H9 (cell line): ENCODE results near the gene GTF2E1. TPM values are rescaled to one million over a fixed set of nuclear protein-coding genes. Genes with fewer than 3 reads are reported as not detected.

Experiments
- DNase-seq: peaks from one replicate; pipeline ENCODE4 v3.0.0-alpha.2; 2017
- H2AFZ ChIP-seq: one replicate; pipeline ENCODE4 v1.6.1; 2013; ENCODE audit warnings: mild to moderate bottlenecking, low read length, control low read depth, moderate library complexity
- H2AK5ac ChIP-seq: 2 replicates; pipeline ENCODE4 v1.6.1; 2013; ENCODE audit warnings: low read length, control low read depth, mixed read lengths; ENCODE audit not compliant: insufficient read length
- H2BK120ac ChIP-seq: one replicate; pipeline ENCODE4 v1.6.1; 2013; ENCODE audit warnings: low read depth, mild to moderate bottlenecking, low read length, control low read depth, inconsistent platforms; ENCODE audit not compliant: poor library complexity, severe bottlenecking
- H2BK12ac ChIP-seq: 2 replicates; pipeline ENCODE4 v1.6.1; 2013; ENCODE audit warnings: low read length, control low read depth, mixed read lengths, low read depth; ENCODE audit not compliant: insufficient read length
- H2BK15ac ChIP-seq: 2 replicates; pipeline ENCODE4 v1.6.1; 2013; ENCODE audit warnings: low read depth, low read length, control low read depth
- H2BK20ac ChIP-seq: one replicate; pipeline ENCODE4 v1.6.1; 2013; ENCODE audit warnings: low read depth, mild to moderate bottlenecking, low read length, control low read depth, inconsistent platforms; ENCODE audit not compliant: poor library complexity, severe bottlenecking
- H2BK5ac ChIP-seq: 2 replicates; pipeline ENCODE4 v1.6.1; 2013; ENCODE audit warnings: low read length, control low read depth, mixed read lengths; ENCODE audit not compliant: insufficient read length
- H3K14ac ChIP-seq: 2 replicates; pipeline ENCODE4 v1.6.1; 2013; ENCODE audit warnings: low read length, control low read depth; ENCODE audit not compliant: insufficient read depth
- H3K18ac ChIP-seq: 2 replicates; pipeline ENCODE4 v1.6.1; 2013; ENCODE audit warnings: low read depth, mild to moderate bottlenecking, mixed read lengths, low read length, control low read depth; ENCODE audit not compliant: insufficient read length
- H3K23ac ChIP-seq: 2 replicates; pipeline ENCODE4 v1.6.1; 2013; ENCODE audit warnings: low read length, control low read depth, mixed read lengths, low read depth; ENCODE audit not compliant: insufficient read length
- H3K23me2 ChIP-seq: 2 replicates; pipeline ENCODE4 v1.6.1; 2013; ENCODE audit warnings: low read depth, mild to moderate bottlenecking, mixed read lengths, low read length, control low read depth; ENCODE audit not compliant: insufficient read length, poor library complexity, severe bottlenecking
- H3K27ac ChIP-seq: 2 replicates; pipeline ENCODE4 v1.5.1; 2013; ENCODE audit warnings: low read length, control low read depth, mixed read lengths, low read depth; ENCODE audit not compliant: insufficient read length
- H3K27me3 ChIP-seq: 2 replicates; pipeline ENCODE4 v1.6.1; 2013; ENCODE audit warnings: low read length, control low read depth, inconsistent platforms; ENCODE audit not compliant: insufficient read depth
- H3K4ac ChIP-seq: 2 replicates; pipeline ENCODE4 v1.6.1; 2013; ENCODE audit warnings: low read depth, mild to moderate bottlenecking, control low read depth, inconsistent platforms, low read length, moderate library complexity
- H3K4me1 ChIP-seq: 2 replicates; pipeline ENCODE4 v1.6.1; 2013; ENCODE audit warnings: low read length, control low read depth, inconsistent platforms; ENCODE audit not compliant: insufficient read depth
- H3K4me2 ChIP-seq: 2 replicates; pipeline ENCODE4 v1.6.1; 2013; ENCODE audit warnings: low read length, control low read depth, mixed read lengths; ENCODE audit not compliant: insufficient read length, insufficient read depth
- H3K56ac ChIP-seq: 2 replicates; pipeline ENCODE4 v1.6.1; 2013; ENCODE audit warnings: low read depth, mild to moderate bottlenecking, mixed read lengths, low read length, control low read depth; ENCODE audit not compliant: insufficient read length
- H3K79me1 ChIP-seq: 2 replicates; pipeline ENCODE4 v1.6.1; 2013; ENCODE audit warnings: low read depth, mild to moderate bottlenecking, moderate library complexity, low read length, control low read depth, inconsistent platforms; ENCODE audit not compliant: insufficient read depth, poor library complexity, severe bottlenecking
- H3K79me2 ChIP-seq: 2 replicates; pipeline ENCODE4 v1.6.1; 2013; ENCODE audit warnings: low read length, control low read depth, inconsistent platforms; ENCODE audit not compliant: insufficient read depth
- H3K9ac ChIP-seq: 2 replicates; pipeline ENCODE4 v1.6.1; 2013; ENCODE audit warnings: low read length, control low read depth, mixed read lengths; ENCODE audit not compliant: insufficient read length; ENCODE audit errors: extremely low read depth
- H3K9me3 ChIP-seq: one replicate; pipeline ENCODE4 v1.6.1; 2013; ENCODE audit warnings: low read depth, low read length, inconsistent platforms; ENCODE audit not compliant: control insufficient read depth
- H3T11ph ChIP-seq: one replicate; pipeline ENCODE4 v1.6.1; 2013; ENCODE audit warnings: mild to moderate bottlenecking, low read length, control low read depth, inconsistent platforms
- H4K20me1 ChIP-seq: one replicate; pipeline ENCODE4 v1.6.1; 2013; ENCODE audit not compliant: control insufficient read depth, insufficient read length, insufficient read depth
- H4K5ac ChIP-seq: 2 replicates; pipeline ENCODE4 v1.6.1; 2013; ENCODE audit warnings: low read depth, mild to moderate bottlenecking, mixed read lengths, low read length, control low read depth; ENCODE audit not compliant: insufficient read length
- H4K8ac ChIP-seq: replicated peaks from 2 replicates; pipeline ENCODE4 v1.6.1; 2013; ENCODE audit warnings: low read length, control low read depth, mixed read lengths, low read depth; ENCODE audit not compliant: insufficient read length
- H4K91ac ChIP-seq: 2 replicates; pipeline ENCODE4 v1.6.1; 2013; ENCODE audit warnings: low read depth, mild to moderate bottlenecking, moderate library complexity, mixed read lengths, low read length, control low read depth; ENCODE audit not compliant: insufficient read length
- H3K27ac Mint-ChIP-seq, 3 experiments: 2 replicates in 2 of 3; 3 replicates in 1 of 3; pipeline ENCODE4 v1.8.0; 2020 to 2021; ENCODE audit warnings: mixed read lengths in 3 of 3, mild to moderate bottlenecking in 1 of 3, moderate library complexity in 1 of 3
- H3K27me3 Mint-ChIP-seq: 2 replicates; pipeline ENCODE4 v1.8.0; 2021; ENCODE audit warnings: low read depth, mild to moderate bottlenecking, moderate library complexity, mixed read lengths
- H3K36me3 Mint-ChIP-seq, 3 experiments: 2 replicates in 2 of 3; 3 replicates in 1 of 3; pipeline ENCODE4 v1.8.0; 2020 to 2021; ENCODE audit warnings: low read depth in 3 of 3, mixed read lengths in 3 of 3; ENCODE audit not compliant: insufficient read depth in 1 of 3
- H3K4me1 Mint-ChIP-seq, 2 experiments: 2 replicates each; pipeline ENCODE4 v1.8.0; 2020; ENCODE audit warnings: mixed read lengths in 2 of 2
- H3K4me3 Mint-ChIP-seq, 2 experiments: 2 replicates in 1 of 2; 3 replicates in 1 of 2; pipeline ENCODE4 v1.8.0; 2020 to 2021; ENCODE audit warnings: mild to moderate bottlenecking in 2 of 2, mixed read lengths in 2 of 2, moderate library complexity in 1 of 2
- H3K9me3 Mint-ChIP-seq, 2 experiments: 2 replicates in 1 of 2; 3 replicates in 1 of 2; pipeline ENCODE4 v1.8.0; 2020; ENCODE audit warnings: mild to moderate bottlenecking in 2 of 2, mixed read lengths in 2 of 2, moderate library complexity in 1 of 2
- CTCF ChIP-seq: fragments of 200-600 bp; sonication (generic); conservative IDR thresholded peaks from 3 replicates; pipeline ENCODE4 v1.8.0; 2021; ENCODE audit warnings: antibody characterized with exemption, mild to moderate bottlenecking
- total RNA-seq: library from RNA; stranded (reverse); gene quantifications from 2 replicates; pipeline ENCODE4 v1.2.1, GENCODE V29; 2021

The GTF2E1 gene
- total RNA-seq, 1 experiment from 2014 or later, result 88.8 TPM

- Histone ChIP-seq H3K4me2 (no peak overlapping the region), H3K27ac (no peak overlapping the region), H3K4me1 (no peaks in the 10 kb centered on the region), H2BK15ac (no peak overlapping the region), H2BK12ac (no peak overlapping the region), H3K9ac (no peak overlapping the region), H2AK5ac (no peak overlapping the region), H2BK20ac (no peak overlapping the region), H3K18ac (no peak overlapping the region), H4K8ac (no peak overlapping the region), H3K79me1 (no peaks in the 10 kb centered on the region), H2AFZ (no peak overlapping the region), H2BK5ac (no peak overlapping the region), H3K27me3 (no peaks in the 10 kb centered on the region), H3K23me2 (no peaks in the 10 kb centered on the region), H3K79me2 (no peaks in the 10 kb centered on the region), H3K4ac (no peak overlapping the region), H3K14ac (no peak overlapping the region), H4K20me1 (no peaks in the 10 kb centered on the region), H3T11ph (no peak overlapping the region), H3K56ac (no peak overlapping the region), H2BK120ac (no peak overlapping the region), H4K91ac (no peak overlapping the region), H4K5ac (no peak overlapping the region), H3K23ac (no peak overlapping the region), H3K9me3 (no peaks in the 10 kb centered on the region)
- no peak for TF ChIP-seq CTCF
- Mint-ChIP-seq H3K9me3 (peaks cover under 1 to 3% of the 10 kb centered on the region in 2 experiments; a peak in 2 of 5 replicates), H3K27ac (no peak overlapping the region), H3K36me3 (peaks cover 4 to 11% (median 11%) of the 10 kb centered on the region in 3 experiments; a peak in 5 of 7 replicates), H3K4me1 (peaks cover 3 to 5% of the 10 kb centered on the region in 2 experiments; a peak in 1 of 4 replicates), H3K4me3 (no peak overlapping the region), H3K27me3 (no peaks in the 10 kb centered on the region)
- DNase-seq, result no peak
Measured at GRCh38 chr3:120708408-120708807, 34.1 kb upstream of the GTF2E1 start.
